GM12801 (cell line): ENCODE measurements around the gene ZDHHC18.

Source experiments
- TF ChIP-seq, protein P1 (sequence below): IDR thresholded peaks from one replicate; pipeline ENCODE4 v1.5.1; 2011; ENCODE audit warnings: control low read depth; ENCODE audit not compliant: insufficient read length; ENCODE audit errors: extremely low read depth

ZDHHC18 gene

GRCh38 chr1:26784023-26784871 is 42.2 kb upstream of the ZDHHC18 start:
- TF ChIP-seq, protein P1, sequence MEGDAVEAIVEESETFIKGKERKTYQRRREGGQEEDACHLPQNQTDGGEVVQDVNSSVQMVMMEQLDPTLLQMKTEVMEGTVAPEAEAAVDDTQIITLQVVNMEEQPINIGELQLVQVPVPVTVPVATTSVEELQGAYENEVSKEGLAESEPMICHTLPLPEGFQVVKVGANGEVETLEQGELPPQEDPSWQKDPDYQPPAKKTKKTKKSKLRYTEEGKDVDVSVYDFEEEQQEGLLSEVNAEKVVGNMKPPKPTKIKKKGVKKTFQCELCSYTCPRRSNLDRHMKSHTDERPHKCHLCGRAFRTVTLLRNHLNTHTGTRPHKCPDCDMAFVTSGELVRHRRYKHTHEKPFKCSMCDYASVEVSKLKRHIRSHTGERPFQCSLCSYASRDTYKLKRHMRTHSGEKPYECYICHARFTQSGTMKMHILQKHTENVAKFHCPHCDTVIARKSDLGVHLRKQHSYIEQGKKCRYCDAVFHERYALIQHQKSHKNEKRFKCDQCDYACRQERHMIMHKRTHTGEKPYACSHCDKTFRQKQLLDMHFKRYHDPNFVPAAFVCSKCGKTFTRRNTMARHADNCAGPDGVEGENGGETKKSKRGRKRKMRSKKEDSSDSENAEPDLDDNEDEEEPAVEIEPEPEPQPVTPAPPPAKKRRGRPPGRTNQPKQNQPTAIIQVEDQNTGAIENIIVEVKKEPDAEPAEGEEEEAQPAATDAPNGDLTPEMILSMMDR, result no peak

GRCh38 chr1:26784886-26785285 is 41.6 kb upstream of the ZDHHC18 start:
- TF ChIP-seq, protein P1, result no peak

GRCh38 chr1:26785611-26786436 is 40.7 kb upstream of the ZDHHC18 start:
- TF ChIP-seq, protein P1, result no peak

DNA sequence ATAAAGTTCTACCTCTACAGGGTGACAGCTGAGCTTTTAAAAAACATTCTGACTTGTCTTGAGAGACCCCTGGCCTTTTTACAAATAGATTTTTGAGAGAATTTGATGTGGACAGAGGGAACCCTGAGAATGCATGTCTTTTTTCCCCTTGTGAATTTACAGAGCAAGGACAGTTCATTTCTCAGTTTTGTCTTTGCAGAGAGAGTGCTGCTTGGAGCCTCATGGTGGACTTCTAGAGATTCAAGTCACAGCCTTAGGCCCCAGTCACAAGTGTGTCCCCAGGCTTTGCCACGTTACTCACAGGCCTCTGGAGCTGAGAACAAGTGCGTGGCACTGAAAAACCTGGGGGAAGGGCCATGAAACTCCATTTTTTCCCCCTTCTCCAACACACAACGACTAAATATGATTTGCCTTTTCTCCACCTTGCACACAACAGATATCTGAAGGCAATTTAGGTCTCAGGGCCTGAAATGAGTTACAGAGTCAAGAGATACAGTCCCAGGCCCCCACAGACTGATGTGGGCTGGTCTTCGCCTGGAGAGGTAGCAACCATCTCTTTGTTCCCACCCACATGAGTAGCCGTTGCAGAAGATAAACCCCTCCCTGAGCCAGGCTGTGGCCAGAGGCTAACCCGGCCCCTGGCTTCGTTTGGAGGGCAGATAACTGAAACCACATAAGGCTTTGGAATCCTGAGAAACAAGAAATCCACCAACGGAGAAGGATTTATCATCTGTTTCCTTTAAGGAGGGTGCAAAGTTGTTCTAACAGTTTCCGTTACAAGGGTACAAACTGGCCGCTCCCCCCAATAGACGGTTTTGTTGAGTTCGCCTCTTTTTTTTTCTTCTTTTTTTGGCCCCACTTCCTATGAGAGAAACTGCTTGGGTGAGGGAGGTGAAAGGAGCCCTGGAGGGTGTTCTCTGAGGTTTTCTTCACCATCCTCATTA is 39.8 kb upstream of the ZDHHC18 start:
- TF ChIP-seq, protein P1, result no peak

GRCh38 chr1:26787381-26787705 is 39.1 kb upstream of the ZDHHC18 start:
- TF ChIP-seq, protein P1, result no peak

- TF ChIP-seq, protein P1, result no peak
These were observed 38.6 kb upstream of the ZDHHC18 start, which contains the start of gene PIGV for GRCh38 chr1:26787706-26788514. Gene PIGV, plus strand, starts transcription at chr1:26787950. Its CDS starts 2,866 bp downstream, at chr1:26790816.
